Osteocyte (in vitro differentiated cells): ENCODE data around the gene SLC6A7. TPM values are rescaled to one million over a fixed set of nuclear protein-coding genes. Genes with fewer than 3 reads are reported as not detected.

Source experiments
- DNase-seq: peaks from one replicate; pipeline ENCODE4 v3.0.0; 2021; ENCODE audit warnings: mixed read lengths; ENCODE audit not compliant: unreplicated experiment; ENCODE audit errors: extremely low spot score
- H3K27ac Mint-ChIP-seq: one replicate; pipeline ENCODE4 v1.8.0; 2021; ENCODE audit warnings: mild to moderate bottlenecking, mixed read lengths; ENCODE audit not compliant: unreplicated experiment
- H3K27me3 Mint-ChIP-seq: one replicate; pipeline ENCODE4 v1.8.0; 2021; ENCODE audit warnings: mixed read lengths; ENCODE audit not compliant: unreplicated experiment
- H3K36me3 Mint-ChIP-seq: one replicate; pipeline ENCODE4 v1.8.0; 2021; ENCODE audit warnings: mixed read lengths; ENCODE audit not compliant: unreplicated experiment
- H3K4me1 Mint-ChIP-seq: one replicate; pipeline ENCODE4 v1.8.0; 2021; ENCODE audit warnings: mixed read lengths; ENCODE audit not compliant: unreplicated experiment
- H3K4me3 Mint-ChIP-seq: one replicate; pipeline ENCODE4 v1.8.0; 2021; ENCODE audit warnings: mild to moderate bottlenecking, moderate library complexity, mixed read lengths; ENCODE audit not compliant: unreplicated experiment
- H3K9me3 Mint-ChIP-seq: one replicate; pipeline ENCODE4 v1.8.0; 2021; ENCODE audit warnings: mixed read lengths; ENCODE audit not compliant: unreplicated experiment
- CTCF ChIP-seq: fragments of 200-600 bp; sonication (generic); IDR thresholded peaks from 2 replicates; pipeline ENCODE4 v1.5.0; 2021; ENCODE audit warnings: antibody characterized with exemption, mild to moderate bottlenecking, moderate library complexity
- total RNA-seq: library from RNA; stranded (reverse); gene quantifications from 2 replicates; pipeline ENCODE4 v1.2.1, GENCODE V29; 2021

Gene SLC6A7
- total RNA-seq, 1 donor from 2014 or later = not detected

- no peak for DNase-seq
- Mint-ChIP-seq H3K27me3 (no peaks in the 10 kb centered on the region), H3K4me1 (peaks cover 60% of the 10 kb centered on the region), H3K9me3 (no peaks in the 10 kb centered on the region), H3K36me3 (no peaks in the 10 kb centered on the region), H3K4me3 (no peak overlapping the region), H3K27ac (no peak overlapping the region)
- TF ChIP-seq CTCF = no peak
These were observed 26.8 kb upstream of the SLC6A7 start for GRCh38 chr5:150163035-150163434.

GRCh38 chr5:150163547-150164059, 26.3 kb upstream of the SLC6A7 start:
- Mint-ChIP-seq H3K27me3 (no peaks in the 10 kb centered on the region), H3K9me3 (no peaks in the 10 kb centered on the region), H3K36me3 (no peaks in the 10 kb centered on the region), H3K27ac (peak overlapping the region; percentile 59), H3K4me3 (no peak overlapping the region), H3K4me1 (peaks cover 54% of the 10 kb centered on the region)
- no peak for DNase-seq
- TF ChIP-seq CTCF = no peak

- H3K9me3 Mint-ChIP-seq = no peaks in the 10 kb centered on the region
- H3K36me3 Mint-ChIP-seq = no peaks in the 10 kb centered on the region
- H3K4me3 Mint-ChIP-seq = no peak overlapping the region
- DNase-seq = no peak
- H3K27me3 Mint-ChIP-seq = peaks cover 4% of the 10 kb centered on the region
- peaks cover 46% of the 10 kb centered on the region for H3K4me1 Mint-ChIP-seq
- H3K27ac Mint-ChIP-seq = peak overlapping the region; percentile 81
- TF ChIP-seq CTCF = no peak
These were observed 25.5 kb upstream of the SLC6A7 start for GRCh38 chr5:150164211-150164980.

- DNase-seq = no peak
- peaks cover 29% of the 10 kb centered on the region for H3K4me1 Mint-ChIP-seq
- no peak for TF ChIP-seq CTCF
- no peak overlapping the region for H3K27ac Mint-ChIP-seq
- peaks cover 16% of the 10 kb centered on the region for H3K27me3 Mint-ChIP-seq
- no peaks in the 10 kb centered on the region for H3K36me3 Mint-ChIP-seq
- no peak overlapping the region for H3K4me3 Mint-ChIP-seq
- no peaks in the 10 kb centered on the region for H3K9me3 Mint-ChIP-seq
These were observed 23.7 kb upstream of the SLC6A7 start for GRCh38 chr5:150166037-150166649.
